ENCODE results near the gene SUGCT.
A peak's percentile ranks its signal among the peaks of the same experiment; 100 is the strongest.
"Not testable (repeated sequence)": the region's sequence is repeated elsewhere in the genome, so short reads cannot be mapped to it uniquely, and the experiment has no call there.

The SUGCT gene

GRCh38 chr7:40134428-40135316 lies at the start of gene SUGCT, which contains the start of gene MPLKIP:
Gene SUGCT, plus strand, starts transcription at chr7:40135005.
Gene MPLKIP, minus strand, starts transcription at chr7:40134622. Its CDS starts 55 bp downstream, at chr7:40134567.
- peak; percentile 97 for DNase-seq (ENCODE audit: low spot score)

GRCh38 chr7:40092182-40092581 lies 42.6 kb upstream of the SUGCT start:
- DNase-seq (ENCODE audit: low spot score) = no peak

- no peak for DNase-seq (ENCODE audit: low spot score)
Measured at GRCh38 chr7:40093631-40094350, 41.0 kb upstream of the SUGCT start.

- DNase-seq (ENCODE audit: low spot score) = no peak
Measured at GRCh38 chr7:40095230-40095629, 39.6 kb upstream of the SUGCT start.

GRCh38 chr7:40095695-40096327 lies 39.0 kb upstream of the SUGCT start:
- DNase-seq (ENCODE audit: low spot score) = no peak

- no peak for DNase-seq (ENCODE audit: low spot score)
Measured at GRCh38 chr7:40097728-40098127, 37.1 kb upstream of the SUGCT start.

GRCh38 chr7:40098810-40099209 lies 36.0 kb upstream of the SUGCT start:
- no peak for DNase-seq (ENCODE audit: low spot score)

- no peak for DNase-seq (ENCODE audit: low spot score)
Measured at GRCh38 chr7:40099837-40100236, 35.0 kb upstream of the SUGCT start.

- no peak for DNase-seq (ENCODE audit: low spot score)
Measured at GRCh38 chr7:40101201-40101600, 33.6 kb upstream of the SUGCT start.

- DNase-seq (ENCODE audit: low spot score) = no peak
Measured at GRCh38 chr7:40102897-40103296, 31.9 kb upstream of the SUGCT start.

GRCh38 chr7:40105879-40106473 lies 28.8 kb upstream of the SUGCT start:
- DNase-seq (ENCODE audit: low spot score) = no peak

- DNase-seq (ENCODE audit: low spot score) = no peak
Measured at GRCh38 chr7:40115936-40116335, 18.9 kb upstream of the SUGCT start.

- not testable (repeated sequence) for DNase-seq (ENCODE audit: low spot score)
Measured at GRCh38 chr7:40117199-40117598, 17.6 kb upstream of the SUGCT start.

GRCh38 chr7:40118201-40118600 lies 16.6 kb upstream of the SUGCT start:
- not testable (repeated sequence) for DNase-seq (ENCODE audit: low spot score)

- DNase-seq (ENCODE audit: low spot score) = no peak
Measured at GRCh38 chr7:40120020-40120419, 14.8 kb upstream of the SUGCT start.

GRCh38 chr7:40122100-40122939 lies 12.5 kb upstream of the SUGCT start:
- DNase-seq (ENCODE audit: low spot score) = not testable (repeated sequence)

GRCh38 chr7:40122940-40123254 lies 11.9 kb upstream of the SUGCT start:
- DNase-seq (ENCODE audit: low spot score) = no peak

- DNase-seq (ENCODE audit: low spot score) = peak; percentile 27
Measured at GRCh38 chr7:40133561-40134427, 1.0 kb upstream of the SUGCT start.

GRCh38 chr7:40135317-40135610 lies 459 bp downstream of the SUGCT start:
- no peak for DNase-seq (ENCODE audit: low spot score)

- no peak for DNase-seq (ENCODE audit: low spot score)
Measured at GRCh38 chr7:40137563-40137962, 2.8 kb downstream of the SUGCT start.

- no peak for DNase-seq (ENCODE audit: low spot score)
Measured at GRCh38 chr7:40138973-40139372, 4.2 kb downstream of the SUGCT start.
